SK-MEL-5 (cell line): ENCODE results near the gene CSF1. TPM values are rescaled to one million over a fixed set of nuclear protein-coding genes. Genes with fewer than 3 reads are reported as not detected.
"Not testable (repeated sequence)": the region's sequence is repeated elsewhere in the genome, so short reads cannot be mapped to it uniquely, and the experiment has no call there.

Experiments used
- DNase-seq: peaks from one replicate; pipeline ENCODE4 v3.0.0-alpha.2; 2016; ENCODE audit warnings: low read depth, low spot score
- in situ Hi-C: cut with HindIII; loops from 2 replicates; pipeline ENCODE4 v1.10.0; 2016; ENCODE audit warnings: low sequenced_read_pairs, high pct_unique_total_duplicates, low pct_unique_long_range_greater_than_20kb
- polyA plus RNA-seq, 2 experiments: library from polyadenylated mRNA; depleted of rRNA; stranded (reverse); fragments of >200 nt; gene quantifications; 2 replicates each; pipeline ENCODE4 v1.2.3, GENCODE V29; 2015
- total RNA-seq: library from RNA; depleted of rRNA; stranded (reverse); fragments of >200 nt; shearing (Covaris generic); gene quantifications from 2 replicates; pipeline ENCODE4 v1.2.3, GENCODE V29; 2014; rRNA removed

CSF1 gene, protein sequence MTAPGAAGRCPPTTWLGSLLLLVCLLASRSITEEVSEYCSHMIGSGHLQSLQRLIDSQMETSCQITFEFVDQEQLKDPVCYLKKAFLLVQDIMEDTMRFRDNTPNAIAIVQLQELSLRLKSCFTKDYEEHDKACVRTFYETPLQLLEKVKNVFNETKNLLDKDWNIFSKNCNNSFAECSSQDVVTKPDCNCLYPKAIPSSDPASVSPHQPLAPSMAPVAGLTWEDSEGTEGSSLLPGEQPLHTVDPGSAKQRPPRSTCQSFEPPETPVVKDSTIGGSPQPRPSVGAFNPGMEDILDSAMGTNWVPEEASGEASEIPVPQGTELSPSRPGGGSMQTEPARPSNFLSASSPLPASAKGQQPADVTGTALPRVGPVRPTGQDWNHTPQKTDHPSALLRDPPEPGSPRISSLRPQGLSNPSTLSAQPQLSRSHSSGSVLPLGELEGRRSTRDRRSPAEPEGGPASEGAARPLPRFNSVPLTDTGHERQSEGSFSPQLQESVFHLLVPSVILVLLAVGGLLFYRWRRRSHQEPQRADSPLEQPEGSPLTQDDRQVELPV
- 3.2 and 4.0 TPM in 2 replicates for total RNA-seq
- 11.9 and 14.3 TPM in 2 replicates for polyA plus RNA-seq (2015; cell fraction: cytosol; rRNA removed)
- 8.0 and 9.7 TPM in 2 replicates for polyA plus RNA-seq (2015; cell fraction: nucleus; rRNA removed)

DNA sequence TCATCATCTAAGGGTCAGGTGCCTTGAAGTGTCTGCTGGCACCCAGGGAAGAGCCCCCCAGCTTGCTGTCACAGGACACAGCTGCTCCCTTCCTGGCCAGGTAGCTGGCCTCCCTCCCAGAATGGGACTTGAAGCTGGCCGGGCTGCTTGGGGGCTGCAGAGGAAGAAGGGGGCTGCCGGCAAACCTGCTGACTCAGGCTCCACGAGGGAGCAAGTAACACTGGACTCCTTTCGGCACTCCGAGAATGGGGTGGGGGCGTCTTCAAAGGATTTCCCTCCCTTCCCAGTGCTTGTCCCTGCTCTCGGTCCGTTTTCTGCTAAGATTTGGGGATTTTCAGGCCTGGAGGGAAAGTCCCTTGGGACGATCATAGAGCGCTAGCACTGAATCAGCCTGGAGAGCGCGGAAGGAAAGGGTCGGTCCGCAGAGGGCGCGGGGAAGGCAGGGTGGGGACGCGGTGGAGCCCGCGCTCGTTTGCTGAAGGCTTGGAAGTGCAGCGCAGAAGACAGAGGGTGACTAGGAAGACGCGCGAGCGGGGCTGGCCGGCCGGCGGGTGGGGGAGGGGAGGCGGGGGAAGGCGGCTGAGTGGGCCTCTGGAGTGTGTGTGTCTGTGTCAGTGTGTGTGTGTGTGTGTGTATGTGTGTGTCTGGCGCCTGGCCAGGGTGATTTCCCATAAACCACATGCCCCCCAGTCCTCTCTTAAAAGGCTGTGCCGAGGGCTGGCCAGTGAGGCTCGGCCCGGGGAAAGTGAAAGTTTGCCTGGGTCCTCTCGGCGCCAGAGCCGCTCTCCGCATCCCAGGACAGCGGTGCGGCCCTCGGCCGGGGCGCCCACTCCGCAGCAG lies at the start of gene CSF1:
TSS of gene CSF1 (plus strand) at position 727 of the 840 bp plus-strand sequence. CDS start 175 bp downstream, outside the sequence.
- in situ Hi-C loops: no loop called here
- peak; percentile 31 for DNase-seq

DNA sequence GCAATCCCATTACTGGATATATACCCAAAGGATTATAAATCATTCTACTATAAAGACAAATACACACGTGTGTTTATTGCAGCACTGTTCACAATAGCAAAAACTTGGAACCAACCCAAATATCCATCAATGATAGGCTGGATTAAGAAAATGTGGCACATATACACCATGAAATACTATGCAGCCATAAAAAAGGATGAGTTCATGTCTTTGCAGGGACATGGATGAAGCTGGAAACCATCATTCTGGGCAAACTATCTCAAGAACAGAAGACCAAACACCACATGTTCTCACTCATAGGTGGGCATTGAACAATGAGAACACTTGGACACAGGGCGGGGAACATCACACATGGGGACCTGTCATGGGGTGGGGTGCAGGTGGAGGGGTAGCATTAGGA lies 49.0 kb upstream of the CSF1 start:
- DNase-seq, in situ Hi-C loops: not testable (repeated sequence)

DNA sequence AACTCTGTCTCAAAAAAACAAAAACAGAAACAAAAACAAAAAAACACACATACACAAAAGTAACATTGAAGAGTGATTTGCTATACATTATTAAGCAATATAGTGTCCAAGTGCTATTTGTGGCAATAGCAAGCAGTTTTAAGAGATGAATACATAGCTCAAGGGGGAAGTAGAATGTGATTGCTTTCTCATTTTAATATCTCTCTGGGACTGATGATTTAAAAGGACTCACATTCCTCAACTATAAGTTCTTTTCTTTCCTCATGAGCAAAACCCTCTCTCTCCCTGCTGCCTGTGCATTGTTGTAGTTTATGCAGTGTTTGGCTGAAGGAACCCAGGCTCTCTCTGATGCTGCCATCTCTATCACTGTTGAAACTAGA lies 47.0 kb upstream of the CSF1 start:
- in situ Hi-C loops: no loop called here
- no peak for DNase-seq

DNA sequence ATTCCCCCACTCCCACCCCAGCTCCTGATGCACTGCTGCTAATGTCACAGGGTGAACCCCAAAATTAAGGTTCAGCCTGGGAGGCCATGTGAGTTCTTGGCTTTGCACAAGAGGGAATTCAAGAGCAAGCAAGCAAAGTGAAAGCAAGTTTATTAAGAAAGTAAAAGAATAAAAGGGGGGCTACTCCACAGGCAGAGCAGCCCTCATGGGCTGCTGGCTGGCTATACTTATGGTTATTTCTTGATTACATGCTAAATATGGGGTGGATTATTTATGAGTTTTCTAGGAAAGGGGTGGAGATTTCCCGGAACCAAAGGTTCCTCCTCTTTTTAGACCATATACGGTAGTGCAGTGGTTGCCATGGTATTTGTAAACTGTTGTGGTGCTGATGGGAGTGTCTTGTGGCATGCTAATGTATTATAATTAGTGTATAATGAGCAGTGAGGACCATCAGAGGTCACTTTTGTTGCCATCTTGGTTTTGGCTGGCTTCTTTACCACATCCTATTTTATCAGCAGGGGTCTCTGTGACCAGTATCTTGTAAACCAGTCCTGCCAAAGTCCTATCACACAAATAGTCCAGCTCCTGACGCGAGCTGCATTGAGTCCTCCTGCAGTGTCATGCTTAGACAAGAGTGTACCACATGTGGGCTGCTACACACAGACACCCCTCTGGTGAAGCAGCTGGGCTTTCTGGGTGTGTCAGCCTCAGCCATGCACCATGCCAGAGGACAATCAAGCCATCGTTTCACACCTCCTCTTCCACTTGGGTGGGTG lies 46.4 kb upstream of the CSF1 start:
- in situ Hi-C loops: no loop called here
- no peak for DNase-seq

DNA sequence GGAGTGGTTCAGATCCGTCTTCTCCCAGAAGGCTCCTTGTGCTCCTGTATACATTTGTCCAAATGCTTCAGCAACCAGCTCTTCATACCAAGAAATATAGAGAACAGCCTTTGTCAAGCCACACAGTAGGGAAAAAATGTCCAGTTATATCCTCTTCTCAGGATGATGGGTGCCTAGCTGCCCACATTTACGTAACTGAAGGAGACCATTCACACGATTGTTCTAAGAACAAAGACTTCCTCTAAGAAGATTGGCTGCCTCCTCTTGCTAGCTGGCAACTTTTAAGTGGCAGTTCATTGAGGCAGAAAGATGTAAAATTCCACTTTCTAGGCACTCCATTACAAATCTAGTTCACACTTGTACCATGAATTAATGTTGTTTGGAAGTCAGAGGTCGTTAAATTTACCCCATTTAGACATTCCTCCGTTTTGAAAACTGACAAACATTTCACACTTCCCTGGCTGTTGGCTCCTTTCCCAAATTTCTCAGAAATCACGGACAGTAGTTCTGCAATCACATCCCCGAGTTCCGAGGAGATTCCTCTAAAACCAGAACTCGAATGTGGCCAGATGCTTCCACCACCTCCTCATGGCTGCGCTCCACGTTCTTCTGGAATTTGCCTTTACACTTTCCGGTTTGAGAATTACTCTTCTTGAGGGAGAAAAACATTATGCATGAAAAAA lies 45.6 kb upstream of the CSF1 start:
- DNase-seq: peak; percentile 27
- in situ Hi-C loops: no loop called here

DNA sequence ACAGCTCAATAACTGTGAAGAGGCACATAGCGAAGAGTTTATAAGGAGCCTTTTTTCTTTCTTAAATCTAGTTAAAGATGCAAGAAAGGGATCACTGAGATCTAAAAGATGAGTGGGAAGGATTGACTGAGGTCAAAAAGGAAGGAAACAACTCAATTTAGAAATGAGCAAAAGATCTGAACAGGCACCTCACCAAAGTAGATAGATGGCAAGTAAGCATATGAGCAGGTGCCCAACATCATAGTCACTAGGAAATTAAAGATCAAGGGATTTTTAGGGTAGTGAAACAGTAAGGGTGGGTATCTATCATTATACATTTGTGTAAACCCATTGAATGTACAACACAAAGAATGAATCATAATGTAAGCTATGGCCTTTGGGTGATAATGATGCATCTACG lies 44.6 kb upstream of the CSF1 start:
- no peak for DNase-seq
- in situ Hi-C loops: no loop called here

DNA sequence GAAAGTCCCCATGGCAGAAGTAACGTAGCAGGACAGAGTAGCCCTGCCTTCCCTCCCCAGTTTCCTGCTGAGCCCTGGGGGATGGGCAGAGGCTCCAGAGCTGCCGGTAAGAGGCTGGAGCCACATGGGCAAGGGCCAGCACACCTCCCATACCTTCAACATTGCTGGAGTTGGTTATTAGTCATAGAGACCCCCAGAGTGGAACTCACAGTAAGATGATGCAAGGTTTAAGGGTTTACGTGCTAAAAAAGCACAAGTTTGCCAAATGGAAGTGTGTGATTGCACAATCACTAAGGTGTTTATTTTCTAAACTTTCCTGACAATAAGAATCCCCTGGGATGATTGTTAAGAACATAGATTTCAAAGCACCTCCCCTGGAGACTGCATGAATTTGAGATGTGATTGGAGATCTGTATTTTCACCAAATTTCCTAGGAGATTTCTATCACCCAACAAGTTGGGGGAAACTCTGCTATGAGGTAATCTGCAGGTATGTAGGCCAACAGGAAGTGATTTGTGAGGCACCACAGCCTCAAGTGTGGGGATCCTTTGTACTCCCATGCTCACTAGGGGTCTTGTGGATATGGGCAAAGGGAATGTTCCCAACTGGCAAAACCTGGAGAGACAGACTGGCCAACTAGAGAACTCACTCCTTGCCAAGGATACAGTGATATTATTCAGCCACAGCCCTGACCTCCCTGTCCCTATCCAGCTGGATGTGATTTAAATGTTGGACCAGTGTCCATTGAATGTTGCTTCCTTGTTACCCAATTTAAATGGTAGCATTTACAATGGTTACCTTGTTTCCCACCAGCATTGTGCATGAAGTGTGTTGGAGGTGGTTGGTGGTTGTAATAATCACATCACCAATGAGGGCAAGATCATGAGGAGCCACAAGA lies 37.1 kb upstream of the CSF1 start:
- DNase-seq: no peak
- in situ Hi-C loops: no loop called here

DNA sequence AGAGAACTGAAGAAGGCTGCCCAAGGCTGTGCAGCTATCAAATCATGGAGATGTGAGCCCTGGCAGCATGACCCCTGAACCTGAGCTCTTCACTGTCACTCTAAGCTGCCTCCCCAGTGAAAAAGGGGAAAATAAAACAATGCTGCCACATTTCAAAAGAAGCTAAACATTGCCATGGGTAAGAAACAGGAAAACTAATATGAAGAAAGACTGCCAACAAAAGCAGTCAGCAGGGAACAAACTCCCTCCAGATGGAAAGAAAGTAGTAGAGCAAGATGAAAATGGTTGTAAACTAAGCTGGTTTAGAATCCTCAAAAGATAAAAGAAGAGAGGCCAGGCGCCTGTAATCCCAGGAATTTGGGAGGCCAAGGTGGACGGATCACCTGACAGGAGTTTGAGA lies 36.2 kb upstream of the CSF1 start:
- no peak for DNase-seq

DNA sequence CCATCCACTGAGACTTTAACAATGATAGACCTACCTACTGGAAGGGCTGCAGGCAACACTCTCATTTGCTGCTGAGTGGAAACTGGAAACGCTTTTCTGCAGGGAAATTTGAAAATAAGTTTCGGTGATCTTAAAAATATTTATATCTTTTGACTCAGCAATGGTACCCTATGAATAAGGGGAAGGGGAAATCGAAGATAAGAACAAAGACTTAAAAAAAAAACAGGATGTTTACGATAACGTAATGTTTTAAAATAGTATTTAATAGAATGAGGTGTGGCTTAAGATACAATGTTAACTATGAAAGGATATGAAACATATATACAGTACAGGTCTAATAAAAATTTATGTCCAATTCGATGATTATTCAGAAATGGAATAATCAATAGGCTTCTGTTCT lies 34.8 kb upstream of the CSF1 start:
- no peak for DNase-seq
- in situ Hi-C loops: no loop called here

More for the DNA sequence above, 36.2 kb upstream of the CSF1 start:
- in situ Hi-C loops: no loop called here

DNA sequence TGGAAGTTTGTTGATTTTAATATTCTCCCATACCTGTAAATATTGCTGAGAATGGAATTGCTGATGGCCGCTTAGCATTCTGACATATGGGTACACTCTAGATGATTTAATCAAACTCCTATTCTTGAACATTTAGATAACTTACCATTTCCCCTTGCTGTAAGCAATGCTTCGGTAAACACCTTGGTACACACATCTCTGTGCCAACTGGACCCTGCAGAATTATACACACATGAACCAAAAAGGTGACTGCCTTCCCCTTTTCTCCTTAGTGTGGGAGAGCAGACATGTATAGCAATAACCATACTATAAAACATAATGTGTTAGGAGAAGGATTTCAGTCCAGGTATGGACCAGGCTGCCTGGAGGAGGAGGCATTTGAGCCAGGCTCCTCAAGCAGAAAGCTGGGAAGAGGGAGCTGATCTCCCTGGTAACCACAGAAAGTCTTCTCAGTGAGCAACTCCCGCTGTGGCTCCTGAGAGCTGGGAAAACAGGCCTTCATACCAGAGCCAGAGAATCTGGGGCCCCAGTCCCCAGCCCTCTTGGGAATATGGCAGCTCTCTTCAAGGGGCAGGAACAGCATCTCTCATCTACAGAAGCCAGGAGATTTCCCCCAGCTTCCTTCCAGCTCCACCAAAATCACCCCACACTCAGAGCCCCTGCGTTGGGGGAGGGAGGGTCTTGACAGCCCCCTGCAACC lies 33.9 kb upstream of the CSF1 start:
- in situ Hi-C loops: no loop called here
- no peak for DNase-seq

DNA sequence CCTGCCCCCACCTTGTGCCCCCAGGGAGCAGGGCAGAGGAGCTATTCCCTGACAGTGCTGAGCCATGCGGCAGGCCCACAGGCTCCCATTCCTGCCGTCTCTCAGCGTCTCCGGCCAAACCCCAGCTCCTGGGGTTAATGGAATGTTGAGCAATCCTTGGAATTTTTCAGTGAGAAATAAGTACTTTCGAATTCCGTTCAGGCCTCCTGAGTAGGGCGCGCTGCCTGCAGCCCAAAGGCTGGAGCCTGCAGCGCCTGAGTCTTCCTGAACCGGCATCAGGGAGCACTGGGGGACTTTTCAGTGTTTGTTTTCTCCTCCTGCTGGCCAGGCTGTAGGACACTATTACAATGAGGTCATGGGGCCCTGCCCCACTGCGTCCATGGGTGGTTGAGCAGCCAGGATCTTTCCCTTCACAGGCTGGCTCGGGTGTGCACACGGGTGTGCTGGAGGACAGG lies 33.3 kb upstream of the CSF1 start:
- DNase-seq: peak; percentile 58
- in situ Hi-C loops: no loop called here

DNA sequence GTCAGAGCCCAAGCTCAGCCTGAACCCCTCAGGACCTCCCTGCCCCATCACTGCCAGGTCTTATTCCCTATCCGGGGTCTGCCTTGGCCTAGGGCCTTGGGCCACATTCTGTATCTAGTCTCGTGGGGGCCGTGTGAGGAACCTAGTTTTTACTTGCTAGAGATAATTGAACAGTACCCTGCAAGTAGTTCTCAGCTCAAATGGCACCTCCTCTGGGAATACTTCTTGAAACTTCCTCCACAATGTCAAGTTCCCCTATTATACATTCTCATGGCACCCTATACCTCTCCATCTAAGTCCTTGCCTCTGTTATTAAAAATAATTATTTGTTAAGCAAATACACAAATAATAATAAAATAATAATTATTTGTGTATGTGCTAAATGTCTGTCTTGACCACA lies 32.9 kb upstream of the CSF1 start:
- no peak for DNase-seq
- in situ Hi-C loops: no loop called here

DNA sequence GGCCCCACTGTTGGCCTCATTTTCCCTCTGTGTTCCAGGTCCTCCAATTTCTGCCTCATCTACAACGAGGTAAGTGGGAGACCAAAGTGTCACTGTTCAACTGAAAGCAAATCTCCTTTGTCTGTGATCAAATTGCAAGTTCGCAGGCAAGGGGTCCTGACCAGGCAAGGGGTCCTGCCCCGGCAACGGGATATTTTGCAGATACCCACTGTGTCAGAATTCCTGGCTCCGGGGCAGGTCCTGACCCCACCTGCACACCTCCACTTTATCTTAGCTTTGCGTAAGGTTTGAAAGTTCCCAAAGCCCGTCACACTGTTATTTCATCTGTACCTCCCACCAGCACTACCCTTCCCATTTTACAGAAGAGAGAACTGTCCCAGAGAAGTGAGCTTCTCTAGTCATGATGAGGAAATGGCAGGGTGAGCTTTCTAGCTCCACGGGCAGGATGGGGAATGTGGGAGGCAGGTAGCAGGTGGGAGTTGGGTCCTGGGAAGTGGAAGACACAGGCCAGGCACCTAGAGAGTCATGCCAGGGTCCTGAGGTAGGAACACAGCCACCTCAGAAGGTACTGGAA lies 32.0 kb upstream of the CSF1 start:
- in situ Hi-C loops: no loop called here
- DNase-seq: no peak

DNA sequence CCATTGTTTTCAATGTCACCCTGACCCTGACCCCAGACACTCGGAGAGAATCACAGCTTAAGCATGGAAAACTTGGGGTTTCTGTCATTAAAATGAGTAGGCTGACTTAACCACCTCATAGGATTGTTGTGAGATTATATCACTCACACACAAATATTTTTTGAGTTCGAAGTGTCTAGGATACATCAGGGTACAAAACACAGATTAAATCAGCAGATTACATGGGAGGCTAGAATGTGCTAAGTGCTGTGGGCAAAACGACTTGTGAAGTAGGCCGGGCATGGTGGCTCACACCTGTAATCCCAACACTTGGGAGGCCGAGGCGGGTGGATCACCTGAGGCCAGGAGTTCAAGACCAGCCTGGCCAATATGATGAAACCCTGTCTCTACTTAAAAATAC lies 31.3 kb upstream of the CSF1 start:
- in situ Hi-C loops, DNase-seq: not testable (repeated sequence)

DNA sequence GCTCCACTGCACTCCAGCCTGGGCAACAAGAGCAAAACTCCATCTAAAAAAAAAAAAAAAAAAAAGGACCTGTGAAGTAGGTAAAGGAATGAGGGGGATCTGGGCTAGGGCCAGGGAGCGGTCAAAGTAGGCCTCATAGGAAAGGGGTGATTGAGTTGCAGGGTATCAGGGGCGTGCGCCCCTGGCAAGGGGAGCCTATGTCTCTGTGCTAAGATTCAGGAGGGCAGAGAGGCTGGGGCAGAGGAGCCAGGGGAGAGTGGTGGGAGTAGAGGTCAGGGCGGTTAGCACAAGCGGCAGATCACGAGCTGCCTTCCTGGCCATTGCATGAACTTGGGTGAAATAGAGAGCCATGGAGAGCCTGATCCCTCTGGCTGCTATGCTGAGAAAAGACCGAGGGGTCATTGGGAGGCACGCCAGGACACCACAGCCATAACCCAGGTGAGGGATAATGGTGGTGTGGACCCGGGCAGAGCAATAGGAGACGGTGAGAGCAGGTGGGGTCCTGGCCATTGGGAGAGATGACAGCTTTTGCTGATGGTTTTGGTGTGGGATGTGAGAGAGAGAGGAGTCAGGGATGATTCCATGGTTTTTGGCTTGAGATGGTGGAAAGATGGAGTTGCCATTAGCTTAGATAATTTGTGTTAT lies 30.6 kb upstream of the CSF1 start:
- in situ Hi-C loops: no loop called here

More for the DNA sequence above, 30.6 kb upstream of the CSF1 start:
- no peak for DNase-seq
